ENCODE results near the gene MT1B.

GRCh38 chr16:56625943-56626654, 25.6 kb upstream of the MT1B start:
- TF ChIP-seq, protein P1, sequence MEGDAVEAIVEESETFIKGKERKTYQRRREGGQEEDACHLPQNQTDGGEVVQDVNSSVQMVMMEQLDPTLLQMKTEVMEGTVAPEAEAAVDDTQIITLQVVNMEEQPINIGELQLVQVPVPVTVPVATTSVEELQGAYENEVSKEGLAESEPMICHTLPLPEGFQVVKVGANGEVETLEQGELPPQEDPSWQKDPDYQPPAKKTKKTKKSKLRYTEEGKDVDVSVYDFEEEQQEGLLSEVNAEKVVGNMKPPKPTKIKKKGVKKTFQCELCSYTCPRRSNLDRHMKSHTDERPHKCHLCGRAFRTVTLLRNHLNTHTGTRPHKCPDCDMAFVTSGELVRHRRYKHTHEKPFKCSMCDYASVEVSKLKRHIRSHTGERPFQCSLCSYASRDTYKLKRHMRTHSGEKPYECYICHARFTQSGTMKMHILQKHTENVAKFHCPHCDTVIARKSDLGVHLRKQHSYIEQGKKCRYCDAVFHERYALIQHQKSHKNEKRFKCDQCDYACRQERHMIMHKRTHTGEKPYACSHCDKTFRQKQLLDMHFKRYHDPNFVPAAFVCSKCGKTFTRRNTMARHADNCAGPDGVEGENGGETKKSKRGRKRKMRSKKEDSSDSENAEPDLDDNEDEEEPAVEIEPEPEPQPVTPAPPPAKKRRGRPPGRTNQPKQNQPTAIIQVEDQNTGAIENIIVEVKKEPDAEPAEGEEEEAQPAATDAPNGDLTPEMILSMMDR (IDR thresholded peaks at IDR 0.05), result no peak
- no peak for TF ChIP-seq POLR2A (IDR thresholded peaks at IDR 0.05)
